Fibroblast of skin of right biceps (primary cell): ENCODE data around the gene ELF4.

Experiments
- DNase-seq: peaks from one replicate; pipeline ENCODE4 v3.0.0-alpha.2; 2013

Gene ELF4

GRCh38 chrX:130083656-130084382 is 26.5 kb downstream of the ELF4 start:
- DNase-seq = no peak

GRCh38 chrX:130083107-130083490 is 27.2 kb downstream of the ELF4 start:
- DNase-seq = no peak

- peak; percentile 7 for DNase-seq
Observed at GRCh38 chrX:130082244-130083106, 27.8 kb downstream of the ELF4 start.

- no peak for DNase-seq
Observed at GRCh38 chrX:130081421-130082045, 28.8 kb downstream of the ELF4 start.

- no peak for DNase-seq
Observed at GRCh38 chrX:130080791-130081367, 29.4 kb downstream of the ELF4 start.

GRCh38 chrX:130079824-130080406 is 30.4 kb downstream of the ELF4 start:
- peak; percentile 67 for DNase-seq

GRCh38 chrX:130075777-130076176 is 34.5 kb downstream of the ELF4 start:
- no peak for DNase-seq

GRCh38 chrX:130072345-130072740 is 38.0 kb downstream of the ELF4 start:
- DNase-seq = no peak

GRCh38 chrX:130071611-130072344 is 38.5 kb downstream of the ELF4 start:
- no peak for DNase-seq

- DNase-seq = no peak
Observed at GRCh38 chrX:130066975-130067615, 43.2 kb downstream of the ELF4 start.

GRCh38 chrX:130060122-130061069 is 49.9 kb downstream of the ELF4 start:
- peak; percentile 62 for DNase-seq

GRCh38 chrX:130058652-130059051 is 51.6 kb downstream of the ELF4 start:
- DNase-seq = no peak

- DNase-seq = no peak
Observed at GRCh38 chrX:130057209-130057608, 53.1 kb downstream of the ELF4 start.

- DNase-seq = no peak
Observed at GRCh38 chrX:130055899-130056298, 54.4 kb downstream of the ELF4 start.

GRCh38 chrX:130055103-130055502 is 55.2 kb downstream of the ELF4 start:
- peak; percentile 70 for DNase-seq

- DNase-seq = no peak
Observed at GRCh38 chrX:130053236-130053635, 57.1 kb downstream of the ELF4 start.

- DNase-seq = no peak
Observed at GRCh38 chrX:130051176-130051845, 59.0 kb downstream of the ELF4 start.

- DNase-seq = no peak
Observed at GRCh38 chrX:130049821-130050220, 60.5 kb downstream of the ELF4 start.

GRCh38 chrX:130048686-130049222 is 61.5 kb downstream of the ELF4 start:
- no peak for DNase-seq

GRCh38 chrX:130047416-130047815 is 62.9 kb downstream of the ELF4 start:
- no peak for DNase-seq
